Stimulated activated CD4-positive, alpha-beta T cell treated with anti-CD3 and anti-CD28 coated beads, Interleukin-15, amount 100 ng/mL, for 48 hours (primary cell): ENCODE data around the gene FUZ.

Source experiments
- DNase-seq, 2 donors: peaks; one replicate each; pipeline ENCODE4 v3.0.0-alpha.2; 2020; ENCODE audit warnings: low read depth in 2 of 2

The FUZ gene

GRCh38 chr19:49781394-49781793, 31.7 kb downstream of the FUZ start:
- no peak for DNase-seq

GRCh38 chr19:49780861-49781260, 32.2 kb downstream of the FUZ start:
- DNase-seq, result no peak

GRCh38 chr19:49779731-49780555, 33.1 kb downstream of the FUZ start:
- no peak for DNase-seq

- DNase-seq, result no peak
Measured at GRCh38 chr19:49776371-49776764, 36.7 kb downstream of the FUZ start.

GRCh38 chr19:49775742-49776370, 37.2 kb downstream of the FUZ start:
- no peak for DNase-seq

- no peak for DNase-seq
Measured at GRCh38 chr19:49774969-49775368, 38.1 kb downstream of the FUZ start.

- no peak for DNase-seq
Measured at GRCh38 chr19:49773663-49774350, 39.3 kb downstream of the FUZ start.

- no peak for DNase-seq
Measured at GRCh38 chr19:49772850-49773432, 40.2 kb downstream of the FUZ start.

GRCh38 chr19:49771674-49772139, 41.4 kb downstream of the FUZ start:
- no peak for DNase-seq

GRCh38 chr19:49770529-49770928, 42.6 kb downstream of the FUZ start:
- DNase-seq, result no peak

- no peak for DNase-seq
Measured at GRCh38 chr19:49767967-49768581, 45.0 kb downstream of the FUZ start.

- no peak for DNase-seq
Measured at GRCh38 chr19:49767381-49767780, 45.7 kb downstream of the FUZ start.

- DNase-seq, result no peak
Measured at GRCh38 chr19:49766930-49767299, 46.2 kb downstream of the FUZ start, which contains the start of gene AP2A1. TSS of gene AP2A1 (plus strand) at chr19:49767001. CDS start at chr19:49767134, 133 bp downstream.

GRCh38 chr19:49766007-49766929, 46.8 kb downstream of the FUZ start:
- peak; percentile 98 to 99 for DNase-seq

GRCh38 chr19:49764341-49764740, 48.8 kb downstream of the FUZ start:
- DNase-seq, result no peak

GRCh38 chr19:49763230-49763629, 49.9 kb downstream of the FUZ start, which contains the start of gene TSKS:
TSS of gene TSKS (minus strand) at chr19:49763306. CDS start at chr19:49763247, 59 bp downstream.
- DNase-seq, result no peak

- DNase-seq, result no peak
Measured at GRCh38 chr19:49761625-49762311, 51.3 kb downstream of the FUZ start.

- no peak for DNase-seq
Measured at GRCh38 chr19:49761249-49761624, 51.9 kb downstream of the FUZ start.

- no peak for DNase-seq
Measured at GRCh38 chr19:49758292-49758691, 54.8 kb downstream of the FUZ start.
